IPS-20b (cell line): ENCODE data around the gene YWHAH.
"Not testable (repeated sequence)": the region's sequence is repeated elsewhere in the genome, so short reads cannot be mapped to it uniquely, and the experiment has no call there.

ENCODE experiments used
- H3K27ac ChIP-seq: one replicate; pipeline ENCODE4 v1.5.1; 2013; ENCODE audit warnings: low read length
- H3K27me3 ChIP-seq: 2 replicates; pipeline ENCODE4 v1.6.1; 2013; ENCODE audit warnings: mild to moderate bottlenecking, low read length, inconsistent platforms; ENCODE audit not compliant: insufficient read depth
- H3K36me3 ChIP-seq: 2 replicates; pipeline ENCODE4 v1.6.1; 2013; ENCODE audit warnings: low read depth, mild to moderate bottlenecking, inconsistent platforms, low read length, moderate library complexity; ENCODE audit not compliant: insufficient read depth
- H3K4me1 ChIP-seq: 2 replicates; pipeline ENCODE4 v1.6.1; 2013; ENCODE audit warnings: mild to moderate bottlenecking, control low read depth, inconsistent platforms, low read length, moderate library complexity; ENCODE audit not compliant: insufficient read depth
- H3K4me3 ChIP-seq: 2 replicates; pipeline ENCODE4 v1.5.1; 2013; ENCODE audit warnings: mild to moderate bottlenecking, low read length, inconsistent platforms
- H3K9ac ChIP-seq: 2 replicates; pipeline ENCODE4 v1.6.1; 2013; ENCODE audit warnings: low read depth, mild to moderate bottlenecking, inconsistent platforms, low read length, moderate library complexity
- H3K9me3 ChIP-seq: 2 replicates; pipeline ENCODE4 v1.6.1; 2013; ENCODE audit warnings: mild to moderate bottlenecking, low read depth, low read length, inconsistent platforms; ENCODE audit not compliant: insufficient read depth

The YWHAH gene

DNA sequence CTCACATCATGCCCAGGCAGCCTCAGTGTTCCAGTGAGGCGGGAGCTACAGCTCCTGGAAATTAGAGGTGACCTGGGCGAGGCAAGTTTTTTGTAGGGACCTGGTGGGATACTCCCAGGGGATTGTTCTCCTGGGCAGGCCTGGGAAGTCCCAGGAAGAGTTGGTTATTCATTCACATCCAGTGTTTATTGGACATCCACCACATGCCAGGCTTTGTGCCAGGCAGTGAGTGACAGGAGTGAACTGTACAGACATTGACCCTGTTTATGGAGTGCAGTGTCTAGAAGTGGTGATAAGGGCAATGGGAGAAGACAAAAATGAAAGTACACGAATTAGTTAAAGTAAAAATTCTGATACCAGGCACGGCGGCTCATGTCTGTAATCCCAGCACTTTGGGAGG lies 29.4 kb downstream of the YWHAH start:
- Histone ChIP-seq H3K4me3 (no peak overlapping the region), H3K27me3 (peaks cover 13% of the 10 kb centered on the region), H3K9me3 (no peaks in the 10 kb centered on the region), H3K4me1 (no peaks in the 10 kb centered on the region), H3K27ac (no peak overlapping the region), H3K9ac (no peak overlapping the region), H3K36me3 (no peaks in the 10 kb centered on the region)

GRCh38 chr22:31977141-31977841 lies 33.0 kb downstream of the YWHAH start:
- H3K27ac ChIP-seq: no peak overlapping the region
- H3K36me3 ChIP-seq: no peaks in the 10 kb centered on the region
- no peak overlapping the region for H3K4me3 ChIP-seq
- H3K9ac ChIP-seq: no peak overlapping the region
- no peaks in the 10 kb centered on the region for H3K4me1 ChIP-seq
- H3K9me3 ChIP-seq: no peaks in the 10 kb centered on the region
- peaks cover 5% of the 10 kb centered on the region; the same call in 1 of the 2 replicates for H3K27me3 ChIP-seq

GRCh38 chr22:31977939-31978338 lies 33.6 kb downstream of the YWHAH start:
- Histone ChIP-seq H3K9me3 (no peaks in the 10 kb centered on the region), H3K36me3 (no peaks in the 10 kb centered on the region), H3K4me3 (no peak overlapping the region), H3K4me1 (no peaks in the 10 kb centered on the region), H3K27me3 (peaks cover 5% of the 10 kb centered on the region; the same call in 1 of the 2 replicates), H3K9ac (no peak overlapping the region), H3K27ac (no peak overlapping the region)

DNA sequence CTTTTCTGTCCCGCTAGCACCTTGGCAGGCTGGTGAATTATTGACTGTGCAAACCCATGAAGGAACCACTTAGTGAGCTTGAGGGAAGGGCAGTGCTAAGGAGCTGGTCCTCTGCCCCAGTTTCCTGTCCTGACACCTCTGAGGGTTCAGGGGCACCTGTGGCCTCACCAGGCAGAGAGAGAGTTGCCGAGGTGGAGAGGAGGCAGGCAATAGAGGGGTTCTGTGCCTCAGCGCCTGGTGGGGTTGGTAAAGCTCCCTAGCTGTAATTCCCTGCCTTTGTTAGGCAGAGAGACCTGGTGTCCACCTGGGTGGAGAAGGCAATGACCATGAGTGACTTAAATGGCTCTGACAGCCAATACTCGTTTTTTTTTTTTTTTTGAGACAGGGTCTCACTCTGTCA lies 36.3 kb downstream of the YWHAH start:
- H3K9me3 ChIP-seq: no peaks in the 10 kb centered on the region
- no peak overlapping the region for H3K4me3 ChIP-seq
- no peak overlapping the region for H3K9ac ChIP-seq
- H3K27me3 ChIP-seq: no peaks in the 10 kb centered on the region
- H3K27ac ChIP-seq: no peak overlapping the region
- no peaks in the 10 kb centered on the region for H3K4me1 ChIP-seq
- no peaks in the 10 kb centered on the region for H3K36me3 ChIP-seq

DNA sequence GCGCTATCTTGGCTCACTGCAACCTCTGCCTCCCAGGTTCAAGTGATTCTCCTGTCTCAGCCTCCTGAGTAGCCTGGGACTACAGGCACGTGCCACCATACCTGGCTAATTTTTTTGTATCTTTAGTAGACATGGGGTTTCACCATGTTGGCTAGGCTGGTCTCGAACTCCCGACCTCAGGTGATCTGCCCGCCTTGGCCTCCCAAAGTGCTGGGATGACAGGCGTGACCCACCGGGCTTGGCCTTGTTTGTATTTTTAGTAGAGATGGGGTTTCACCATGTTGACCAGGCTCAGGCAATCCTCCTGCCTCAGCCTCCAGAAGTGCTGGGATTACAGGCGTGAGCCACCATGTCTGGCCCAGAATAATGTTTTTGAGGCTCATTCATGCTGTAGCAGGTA lies 37.6 kb downstream of the YWHAH start:
- not testable (repeated sequence) for H3K4me3 ChIP-seq, H3K27ac ChIP-seq, H3K9ac ChIP-seq, H3K9me3 ChIP-seq, H3K4me1 ChIP-seq, H3K27me3 ChIP-seq, H3K36me3 ChIP-seq

DNA sequence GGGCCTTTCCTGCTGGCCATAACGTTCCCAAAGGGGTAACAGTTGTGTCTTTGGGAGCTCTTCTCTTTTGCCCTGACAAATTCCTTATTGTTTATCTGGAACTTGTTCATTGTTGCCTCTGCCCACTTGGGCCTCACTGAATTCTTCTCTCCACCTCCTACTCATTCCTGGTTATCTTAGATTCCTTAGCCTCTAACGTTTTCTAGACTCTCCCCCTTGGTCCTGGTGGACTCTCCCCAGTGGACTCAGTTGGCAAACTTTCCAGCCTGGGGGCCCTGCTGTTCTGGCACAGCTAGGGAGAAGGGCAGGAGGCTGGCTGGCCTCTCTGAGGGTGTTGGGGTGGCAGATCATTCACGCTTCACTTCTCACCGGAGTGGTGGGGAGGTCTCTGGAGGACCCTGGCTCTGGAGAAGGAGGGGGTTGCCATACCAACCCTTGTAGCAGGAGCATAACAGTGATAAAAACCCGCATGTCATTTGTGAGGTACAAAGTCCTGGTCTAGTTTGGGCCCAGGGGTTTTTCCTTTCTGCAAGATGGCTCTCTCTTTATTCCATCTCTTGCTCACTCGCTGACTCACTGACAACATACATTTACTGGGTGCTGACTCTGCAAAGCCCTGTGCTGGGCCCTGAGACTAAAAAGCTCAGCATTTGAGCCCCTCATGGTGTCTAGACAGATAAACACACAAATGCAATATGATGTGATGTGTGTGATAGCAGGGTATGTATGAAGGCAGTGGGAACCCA lies 39.7 kb downstream of the YWHAH start:
- Histone ChIP-seq H3K4me3 (no peak overlapping the region), H3K27me3 (no peaks in the 10 kb centered on the region), H3K36me3 (no peaks in the 10 kb centered on the region), H3K9ac (no peak overlapping the region), H3K9me3 (no peaks in the 10 kb centered on the region), H3K27ac (no peak overlapping the region), H3K4me1 (no peaks in the 10 kb centered on the region)

GRCh38 chr22:31987218-31987617 lies 42.9 kb downstream of the YWHAH start:
- Histone ChIP-seq H3K4me1 (no peaks in the 10 kb centered on the region), H3K27me3 (no peaks in the 10 kb centered on the region), H3K36me3 (no peaks in the 10 kb centered on the region), H3K9me3 (no peaks in the 10 kb centered on the region), H3K4me3 (no peak overlapping the region), H3K27ac (no peak overlapping the region), H3K9ac (no peak overlapping the region)

- Histone ChIP-seq H3K36me3 (no peaks in the 10 kb centered on the region), H3K27ac (no peak overlapping the region), H3K4me3 (no peak overlapping the region), H3K9me3 (no peaks in the 10 kb centered on the region), H3K27me3 (no peaks in the 10 kb centered on the region), H3K9ac (no peak overlapping the region), H3K4me1 (no peaks in the 10 kb centered on the region)
Measured at GRCh38 chr22:31991102-31991839, 46.9 kb downstream of the YWHAH start.

DNA sequence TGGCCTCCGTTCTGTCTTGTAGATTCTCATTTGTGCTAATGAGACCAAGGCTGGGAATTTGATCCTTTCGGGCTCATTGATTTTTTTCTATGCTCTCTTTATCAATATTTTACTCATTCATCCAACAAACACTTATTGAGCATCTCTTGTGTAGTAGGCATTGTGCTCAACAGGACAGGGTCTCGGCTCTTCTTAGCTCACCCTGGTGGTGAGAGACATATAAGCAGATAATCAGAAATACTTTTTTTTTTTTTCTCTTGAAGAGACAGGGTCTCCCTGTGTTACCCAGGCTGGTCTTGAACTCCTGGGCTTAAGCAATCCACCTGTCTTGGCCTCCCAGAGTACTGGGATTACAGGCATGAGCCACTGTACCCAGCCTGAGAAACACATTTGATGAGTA lies 50.7 kb downstream of the YWHAH start:
- H3K4me1 ChIP-seq: no peaks in the 10 kb centered on the region
- no peaks in the 10 kb centered on the region for H3K9me3 ChIP-seq
- no peaks in the 10 kb centered on the region for H3K36me3 ChIP-seq
- no peak overlapping the region for H3K27ac ChIP-seq
- H3K27me3 ChIP-seq: no peaks in the 10 kb centered on the region
- no peak overlapping the region for H3K9ac ChIP-seq
- no peak overlapping the region for H3K4me3 ChIP-seq

- no peaks in the 10 kb centered on the region for H3K27me3 ChIP-seq
- H3K4me1 ChIP-seq: no peaks in the 10 kb centered on the region
- no peaks in the 10 kb centered on the region for H3K9me3 ChIP-seq
- H3K27ac ChIP-seq: no peak overlapping the region
- H3K9ac ChIP-seq: no peak overlapping the region
- no peaks in the 10 kb centered on the region for H3K36me3 ChIP-seq
- no peak overlapping the region for H3K4me3 ChIP-seq
Measured at GRCh38 chr22:31995807-31996206, 51.5 kb downstream of the YWHAH start.

DNA sequence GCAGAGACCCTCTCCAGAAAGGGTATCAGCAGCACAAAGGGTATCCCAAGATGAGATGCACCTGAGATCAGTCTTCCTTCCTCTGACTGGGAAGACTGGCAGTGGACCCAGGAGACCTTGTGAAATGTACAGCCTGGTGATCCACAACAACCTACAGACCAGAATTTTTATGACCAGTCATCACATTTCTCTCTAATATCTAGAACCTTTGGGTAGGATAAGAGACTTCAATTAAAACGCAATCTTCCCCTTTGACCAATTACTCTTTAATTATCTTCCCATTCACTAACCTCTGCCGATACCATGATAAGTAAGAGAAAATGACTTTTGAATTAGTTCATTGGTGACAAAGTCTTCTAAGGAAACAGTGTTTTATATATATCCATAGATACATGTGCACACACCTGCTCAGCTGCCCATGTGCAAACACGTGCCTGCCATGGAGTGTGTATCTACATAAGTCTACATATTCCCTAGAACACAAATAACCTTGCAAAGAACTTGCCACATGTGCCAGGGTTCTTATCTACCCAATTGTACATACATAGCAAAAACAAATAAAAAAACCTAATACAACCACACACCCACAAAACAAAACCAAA lies 54.5 kb downstream of the YWHAH start:
- Histone ChIP-seq H3K36me3 (no peaks in the 10 kb centered on the region), H3K27ac (no peak overlapping the region), H3K4me1 (no peaks in the 10 kb centered on the region), H3K27me3 (no peaks in the 10 kb centered on the region), H3K9me3 (no peaks in the 10 kb centered on the region), H3K4me3 (no peak overlapping the region), H3K9ac (no peak overlapping the region)
